RWPE1 (cell line): ENCODE results near the gene TCAP.
"Not testable (repeated sequence)": the region's sequence is repeated elsewhere in the genome, so short reads cannot be mapped to it uniquely, and the experiment has no call there.

ENCODE experiments used
- CTCF ChIA-PET: fragments of 350-600 bp; sonication (Branson Sonifier 250); formaldehyde crosslinking; extraction: SDS; loops from one replicate; lab custom pipeline; 2021; lab: Yijun Ruan, JAX
- POLR2A ChIA-PET: fragments of 400-600 bp; formaldehyde crosslinking; extraction: SDS; loops from one replicate; lab custom pipeline; 2020; ENCODE audit warnings: antibody characterized with exemption; ENCODE audit not compliant: low non-redundant PET; lab: Yijun Ruan, JAX
- DNase-seq: peaks from one replicate; pipeline ENCODE4 v3.0.0; 2012; ENCODE audit warnings: low spot score
- H3K27ac ChIP-seq: fragments of 450-650 bp; 2 replicates; pipeline ENCODE4 v1.5.1; 2017
- CTCF ChIP-seq: fragments of 450-650 bp; conservative IDR thresholded peaks from 2 replicates; pipeline ENCODE4 v1.5.1; 2017; ENCODE audit warnings: low read depth, mild to moderate bottlenecking

Gene TCAP

DNA sequence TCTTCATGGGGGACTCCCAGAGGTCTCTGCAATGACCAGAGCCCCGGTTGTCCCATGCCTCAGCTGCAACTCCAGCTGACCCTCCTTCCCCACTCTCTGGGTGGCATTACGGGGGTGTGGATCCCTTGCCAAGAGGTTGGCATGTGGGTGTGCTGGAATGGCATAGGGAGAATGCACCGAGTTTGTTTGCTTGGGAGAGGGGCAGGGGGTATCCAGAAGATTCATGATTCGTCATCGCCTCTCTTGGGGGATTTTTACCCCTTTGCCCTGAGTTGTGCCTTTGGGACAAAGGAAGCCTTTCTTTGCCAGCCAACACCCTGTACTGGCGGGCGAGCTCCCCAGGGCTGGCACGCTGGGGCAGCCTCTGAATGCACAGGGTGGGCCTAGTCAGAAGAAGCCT is 41.2 kb downstream of the TCAP start:
- ChIA-PET POLR2A (no interaction called here), CTCF (interaction anchor here (0.6 to 2.3 kb wide), 6 partner anchors 9 to 329 kb away, joined by 3 to 11 read pairs (median 3); partner anchors contain the start of genes MIEN1 and PSMD3)
- peak overlapping the region; percentile 60 for H3K27ac ChIP-seq
- no peak for DNase-seq
- TF ChIP-seq CTCF, result no peak

DNA sequence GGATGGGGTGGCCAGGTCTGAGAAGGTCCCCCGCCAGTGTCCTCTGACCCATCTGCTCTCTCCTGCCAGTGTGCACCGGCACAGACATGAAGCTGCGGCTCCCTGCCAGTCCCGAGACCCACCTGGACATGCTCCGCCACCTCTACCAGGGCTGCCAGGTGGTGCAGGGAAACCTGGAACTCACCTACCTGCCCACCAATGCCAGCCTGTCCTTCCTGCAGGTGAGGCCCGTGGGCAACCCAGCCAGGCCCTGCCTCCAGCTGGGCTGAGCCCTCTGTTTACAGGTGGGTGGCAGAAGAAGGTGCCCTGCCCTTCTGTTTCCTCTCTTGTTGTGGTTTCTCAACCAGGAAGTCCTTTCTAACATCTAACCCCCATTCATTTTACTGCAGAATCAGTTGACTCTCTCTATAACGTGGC is 41.8 kb downstream of the TCAP start:
- ChIA-PET POLR2A (no interaction called here), CTCF (interaction anchor here (1.0 to 2.3 kb wide), 3 partner anchors 23 to 274 kb away, joined by 3 to 11 read pairs (median 7); partner anchors contain the start of genes MIEN1 and PSMD3)
- no peak for DNase-seq
- H3K27ac ChIP-seq, result peak overlapping the region; percentile 60
- TF ChIP-seq CTCF, result no peak

DNA sequence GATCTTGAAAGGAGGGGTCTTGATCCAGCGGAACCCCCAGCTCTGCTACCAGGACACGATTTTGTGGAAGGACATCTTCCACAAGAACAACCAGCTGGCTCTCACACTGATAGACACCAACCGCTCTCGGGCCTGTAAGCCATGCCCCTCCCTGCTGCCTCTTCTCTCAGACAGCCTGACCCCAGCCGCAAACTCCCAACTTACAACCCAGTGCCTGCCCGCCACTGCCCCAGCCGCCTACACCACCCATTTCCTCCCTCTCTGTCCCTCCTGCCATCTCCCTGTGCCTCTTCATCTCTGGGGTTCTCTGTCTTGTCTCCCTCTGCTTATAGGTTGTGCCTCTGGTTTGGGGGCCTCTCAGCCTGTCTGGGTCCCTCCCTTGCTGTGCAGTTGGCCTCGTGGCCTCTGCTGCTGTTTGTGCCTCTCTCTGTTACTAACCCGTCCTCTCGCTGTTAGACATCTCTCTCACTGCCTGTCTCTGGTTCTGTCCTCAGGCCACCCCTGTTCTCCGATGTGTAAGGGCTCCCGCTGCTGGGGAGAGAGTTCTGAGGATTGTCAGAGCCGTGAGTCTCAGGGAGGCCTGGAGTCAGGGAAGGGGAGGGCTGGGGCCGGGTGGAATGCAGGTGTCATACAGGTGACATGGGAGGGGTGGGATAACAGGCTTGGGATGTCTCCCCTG is 44.3 kb downstream of the TCAP start:
- H3K27ac ChIP-seq, result 0 out of 2 replicates have a peak overlapping the region, but pooled peaks have one; percentile 5
- no peak for DNase-seq
- ChIA-PET POLR2A (interaction anchor here (0.6 kb wide), 1 partner anchor 154 kb away, joined by 3 read pairs; no protein-coding TSS in a partner anchor), CTCF (no interaction called here)
- TF ChIP-seq CTCF, result no peak

GRCh38 chr17:39709998-39710964 is 45.1 kb downstream of the TCAP start:
- ChIA-PET CTCF (interaction anchor here (1.1 kb wide), 1 partner anchor 87 kb away, joined by 4 read pairs; no protein-coding TSS in a partner anchor), POLR2A (interaction anchor here (0.6 kb wide), 1 partner anchor 153 kb away, joined by 3 read pairs; no protein-coding TSS in a partner anchor)
- H3K27ac ChIP-seq, result 0 out of 2 replicates have a peak overlapping the region, but pooled peaks have one; percentile 5
- TF ChIP-seq CTCF, result no peak
- DNase-seq, result no peak

DNA sequence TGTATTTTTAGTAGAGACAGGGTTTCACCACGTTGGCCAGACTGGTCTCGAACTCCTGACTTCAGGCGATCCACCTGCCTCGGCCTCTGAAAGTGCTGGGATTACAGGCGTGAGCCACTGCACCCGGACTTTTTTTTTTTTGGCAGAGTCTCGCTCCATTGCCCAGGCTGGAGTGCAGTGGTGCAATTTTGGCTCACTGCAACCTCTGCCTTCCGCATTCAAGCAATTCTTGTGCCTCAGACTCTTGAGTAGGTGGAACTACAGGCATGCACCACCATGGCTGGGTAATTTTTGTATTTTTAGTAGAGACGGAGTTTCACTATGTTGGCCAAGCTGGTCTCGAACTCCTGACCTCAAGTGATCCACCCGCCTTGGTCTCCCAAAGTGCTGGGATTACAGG is 45.9 kb downstream of the TCAP start:
- CTCF ChIA-PET, result interaction anchor here (1.1 kb wide), 1 partner anchor 87 kb away, joined by 4 read pairs; no protein-coding TSS in a partner anchor
- POLR2A ChIA-PET, H3K27ac ChIP-seq, DNase-seq: not testable (repeated sequence)

DNA sequence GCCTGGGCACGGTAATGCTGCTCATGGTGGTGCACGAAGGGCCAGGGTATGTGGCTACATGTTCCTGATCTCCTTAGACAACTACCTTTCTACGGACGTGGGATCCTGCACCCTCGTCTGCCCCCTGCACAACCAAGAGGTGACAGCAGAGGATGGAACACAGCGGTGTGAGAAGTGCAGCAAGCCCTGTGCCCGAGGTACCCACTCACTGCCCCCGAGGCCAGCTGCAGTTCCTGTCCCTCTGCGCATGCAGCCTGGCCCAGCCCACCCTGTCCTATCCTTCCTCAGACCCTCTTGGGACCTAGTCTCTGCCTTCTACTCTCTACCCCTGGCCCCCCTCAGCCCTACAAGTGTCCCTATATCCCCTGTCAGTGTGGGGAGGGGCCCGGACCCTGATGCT is 46.7 kb downstream of the TCAP start:
- ChIA-PET CTCF (no interaction called here), POLR2A (no interaction called here)
- no peak for DNase-seq
- H3K27ac ChIP-seq, result no peak overlapping the region
- no peak for TF ChIP-seq CTCF
